ENCODE measurements around the gene ZNF580.

DNA sequence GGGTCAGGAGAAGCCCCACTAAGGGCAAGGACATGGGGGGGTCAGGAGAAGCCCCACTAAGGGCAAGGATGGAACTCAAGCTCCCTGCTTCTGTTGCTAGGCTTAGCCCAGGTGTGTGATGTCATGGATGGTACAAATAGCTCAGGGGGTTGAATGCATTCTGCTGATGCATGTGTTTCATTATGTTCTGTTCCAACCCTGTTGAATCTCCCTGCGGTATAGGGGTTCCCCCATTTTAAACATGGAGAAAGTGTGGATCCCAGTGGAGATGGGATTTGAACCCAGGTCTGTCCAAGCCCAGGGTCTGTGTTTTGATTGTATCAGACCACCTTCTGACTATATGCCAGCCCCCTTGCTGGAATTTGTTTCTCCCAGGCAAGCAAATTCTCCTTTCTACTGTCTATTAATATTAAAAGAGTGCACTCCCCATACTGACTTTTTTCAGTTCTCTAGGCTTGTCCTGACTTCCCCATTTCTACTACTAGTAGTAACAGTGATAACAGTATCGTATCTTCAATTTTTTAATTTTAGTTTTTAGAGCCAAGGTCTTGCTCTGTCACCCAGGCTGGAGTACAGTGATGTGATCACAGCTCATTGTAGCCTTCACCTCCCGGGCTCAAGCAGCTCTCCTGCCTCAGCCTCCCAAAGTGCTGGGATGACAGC lies 28.7 kb upstream of the ZNF580 start:
- TF ChIP-seq CTCF (IDR thresholded peaks at IDR 0.05) (no peak), POLR2A (IDR thresholded peaks at IDR 0.05) (no peak)
